ENCODE measurements around the gene LRRC74B.

Gene LRRC74B

DNA sequence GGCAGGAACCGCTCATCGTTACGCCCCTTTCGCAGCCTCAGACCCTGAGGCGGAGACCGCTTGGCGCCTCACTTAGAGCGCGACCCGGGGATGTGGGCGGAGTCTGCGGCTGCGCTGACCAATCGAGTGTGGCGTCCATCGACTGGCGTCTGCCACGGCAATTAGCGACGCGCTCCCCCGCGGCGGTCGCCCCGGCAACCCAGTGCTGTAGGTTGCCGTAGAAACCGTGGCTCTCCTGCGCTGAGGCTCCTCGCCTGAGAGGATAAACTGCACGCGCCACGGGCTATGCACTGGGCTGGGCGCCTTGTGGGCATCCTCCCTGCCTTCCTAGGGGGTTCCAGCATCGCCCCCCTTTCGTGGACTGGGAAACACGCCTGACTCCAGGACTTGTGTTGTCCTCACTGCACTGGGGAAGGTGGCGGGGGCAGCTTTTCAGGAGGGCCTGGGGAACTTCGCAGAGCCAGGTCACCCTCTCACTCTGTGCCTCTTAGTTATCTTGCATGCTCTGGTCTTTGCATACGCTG, 31.5 kb upstream of the LRRC74B start:
- DNase-seq (ENCODE audit: low spot score), result peak; percentile 79

DNA sequence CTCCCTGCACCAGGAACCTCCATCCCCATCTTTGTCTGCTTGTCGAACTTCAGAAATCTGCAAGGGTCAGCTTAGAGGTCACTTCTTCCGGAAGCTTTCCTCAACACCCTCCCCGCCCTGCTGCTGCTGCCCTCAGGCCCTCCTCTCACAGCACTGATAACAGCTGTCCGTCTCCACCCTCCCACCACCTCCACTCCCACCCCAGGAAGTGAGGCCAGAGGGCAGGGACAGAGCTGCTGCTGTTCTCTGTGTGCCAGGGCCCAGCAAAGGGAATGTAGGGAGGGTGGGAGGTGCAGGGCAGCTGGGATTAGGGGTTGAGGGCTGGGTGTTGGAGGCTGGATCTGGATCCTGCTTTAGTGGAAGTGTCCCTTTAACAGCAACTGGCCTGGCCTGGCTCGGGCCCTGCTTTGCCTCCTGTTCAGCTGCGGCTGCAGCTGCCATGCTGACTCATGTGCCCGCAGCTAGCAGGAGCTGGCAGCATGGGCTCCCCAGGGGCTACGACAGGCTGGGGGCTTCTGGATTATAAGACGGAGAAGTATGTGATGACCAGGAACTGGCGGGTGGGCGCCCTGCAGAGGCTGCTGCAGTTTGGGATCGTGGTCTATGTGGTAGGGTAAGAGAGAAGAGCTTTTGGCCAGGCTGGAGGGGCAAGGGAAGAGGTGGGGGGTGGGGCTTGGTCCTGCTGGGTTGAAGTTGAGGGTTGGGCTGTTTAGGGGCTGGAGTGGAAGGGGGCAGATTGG, 30.9 kb upstream of the LRRC74B start, which contains the start of gene P2RX6:
TSS of gene P2RX6 (plus strand) at position 440 of the 740 bp plus-strand sequence. CDS start at position 450, 10 bp downstream.
- peak; percentile 22 for DNase-seq (ENCODE audit: low spot score)

DNA sequence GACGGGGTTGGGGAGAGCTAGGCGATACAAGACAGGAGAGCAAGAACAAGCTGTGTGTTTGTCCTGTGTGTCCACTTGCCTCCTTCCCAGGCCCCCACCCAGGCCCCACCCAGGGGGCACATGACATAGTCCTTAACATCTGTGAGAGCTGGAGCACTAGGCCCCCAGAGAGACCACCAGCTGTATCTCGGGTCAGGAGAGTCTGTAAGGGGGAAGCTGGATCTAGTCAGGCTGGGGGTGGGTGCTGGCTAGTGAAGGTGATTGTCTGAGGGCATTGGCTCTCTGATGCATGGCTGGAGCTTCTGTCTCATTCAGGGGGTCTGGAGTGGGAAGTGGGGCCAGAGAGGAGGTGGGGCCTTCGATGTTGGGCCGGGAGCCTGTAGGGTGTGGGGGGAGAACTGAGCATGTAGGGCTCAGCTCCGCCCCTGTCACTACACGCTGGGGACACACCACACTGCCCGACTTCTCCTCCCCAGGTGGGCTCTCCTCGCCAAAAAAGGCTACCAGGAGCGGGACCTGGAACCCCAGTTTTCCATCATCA, 30.2 kb upstream of the LRRC74B start:
- no peak for DNase-seq (ENCODE audit: low spot score)

DNA sequence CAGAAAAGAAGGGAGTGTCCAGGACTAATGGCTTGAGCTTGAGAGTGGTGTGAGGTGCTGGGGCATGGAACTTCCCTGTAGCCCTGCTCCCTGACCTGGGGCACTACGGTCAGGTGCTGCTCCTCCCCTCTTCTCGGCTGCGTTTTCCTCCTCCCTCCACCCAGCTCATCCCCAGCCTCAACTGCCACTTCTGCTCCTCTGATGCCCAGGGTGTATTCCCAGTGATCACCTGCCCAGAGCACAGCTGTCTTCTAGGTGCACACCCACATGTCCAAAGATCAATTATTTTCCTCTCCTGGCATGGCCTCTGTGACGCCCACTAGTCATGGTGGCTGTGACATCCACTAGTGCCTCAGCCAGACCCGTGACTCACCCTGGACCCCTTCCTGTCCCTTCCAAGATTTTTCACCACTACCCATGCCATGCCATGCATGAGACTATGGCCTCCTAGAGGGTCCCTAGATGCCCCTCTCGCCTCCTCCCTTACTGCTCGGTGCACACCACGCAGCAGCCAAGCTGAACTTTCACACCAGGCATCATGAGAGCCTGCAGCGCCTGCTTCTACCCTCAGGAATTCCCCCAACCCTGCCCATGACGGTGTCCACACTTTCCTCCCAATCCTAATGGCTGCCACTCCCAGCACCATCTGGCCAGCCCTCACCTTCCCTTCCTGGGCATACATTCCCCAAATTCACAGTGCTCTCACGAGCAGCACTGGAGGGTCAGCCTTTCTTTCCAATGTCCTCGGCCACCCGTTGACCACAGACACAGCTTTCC, 28.9 kb upstream of the LRRC74B start:
- DNase-seq (ENCODE audit: low spot score), result no peak

DNA sequence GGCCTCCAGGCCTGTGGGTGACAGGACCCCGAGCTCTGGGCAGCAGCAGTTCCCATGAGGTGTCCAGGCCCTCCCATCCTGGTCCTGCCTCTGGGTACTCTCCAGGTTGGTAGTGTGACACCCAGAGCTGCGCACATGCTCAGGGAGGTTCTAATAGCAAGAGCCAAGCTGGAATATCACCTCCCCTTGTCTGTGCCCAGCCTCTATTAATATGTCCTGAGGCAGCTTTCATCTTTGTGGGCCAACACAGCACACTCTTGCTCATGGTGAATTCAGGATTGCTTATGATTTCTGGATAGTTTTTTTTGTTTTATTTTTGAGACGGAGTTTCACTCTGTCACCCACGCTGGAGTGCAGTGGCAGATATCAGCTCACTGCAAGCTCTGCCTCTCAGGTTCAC, 27.4 kb upstream of the LRRC74B start:
- DNase-seq (ENCODE audit: low spot score), result no peak

DNA sequence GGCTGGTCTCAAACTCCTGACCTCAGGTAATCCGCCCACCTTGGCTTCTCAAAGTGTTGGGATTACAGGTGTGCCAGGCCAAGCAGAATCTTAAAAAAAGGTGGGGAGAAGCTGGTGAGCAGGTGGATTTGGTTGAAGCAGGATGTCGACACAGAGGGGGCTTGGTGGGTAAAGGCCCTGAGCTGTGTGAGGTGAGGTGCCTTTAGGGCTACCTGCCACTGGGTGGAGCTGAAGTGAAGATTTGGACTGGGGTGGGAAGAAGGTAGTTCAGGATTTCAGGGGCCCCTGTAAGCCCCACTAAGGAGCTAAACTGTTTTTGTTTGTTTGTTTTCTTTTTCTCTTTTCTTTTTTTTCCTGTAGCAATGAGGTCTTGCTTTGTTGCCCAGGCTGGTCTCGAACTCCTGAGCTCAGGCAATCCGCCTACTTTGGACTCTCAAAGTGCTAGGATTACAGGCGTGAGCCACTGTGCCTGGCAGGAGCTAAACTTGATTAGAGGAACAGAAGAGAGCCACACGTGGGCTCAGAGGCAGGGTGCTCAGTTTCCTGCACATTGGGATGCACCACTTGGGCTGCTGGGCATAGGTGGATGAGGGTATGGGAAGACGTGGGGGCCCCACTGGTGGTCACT, 24.8 kb upstream of the LRRC74B start:
- no peak for DNase-seq (ENCODE audit: low spot score)

DNA sequence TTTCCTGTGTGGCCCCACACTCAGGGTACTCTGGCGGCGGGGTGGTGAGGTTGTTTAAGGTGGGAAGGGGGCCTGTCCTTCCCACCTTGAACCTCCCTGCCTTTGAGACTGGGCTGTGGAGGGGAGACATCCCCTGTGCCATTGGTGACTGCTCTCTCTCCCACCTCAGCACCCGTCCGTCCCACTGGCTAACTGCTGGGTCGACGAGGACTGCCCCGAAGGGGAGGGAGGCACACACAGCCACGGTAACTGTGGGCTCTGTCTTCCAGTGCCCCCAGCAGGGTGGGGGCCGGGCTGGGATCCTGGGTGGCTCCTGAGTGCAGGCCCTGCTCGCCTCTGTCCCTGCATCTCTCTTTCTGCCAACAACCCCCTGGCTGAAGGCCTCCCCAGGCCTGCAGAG, 23.2 kb upstream of the LRRC74B start:
- DNase-seq (ENCODE audit: low spot score), result no peak

DNA sequence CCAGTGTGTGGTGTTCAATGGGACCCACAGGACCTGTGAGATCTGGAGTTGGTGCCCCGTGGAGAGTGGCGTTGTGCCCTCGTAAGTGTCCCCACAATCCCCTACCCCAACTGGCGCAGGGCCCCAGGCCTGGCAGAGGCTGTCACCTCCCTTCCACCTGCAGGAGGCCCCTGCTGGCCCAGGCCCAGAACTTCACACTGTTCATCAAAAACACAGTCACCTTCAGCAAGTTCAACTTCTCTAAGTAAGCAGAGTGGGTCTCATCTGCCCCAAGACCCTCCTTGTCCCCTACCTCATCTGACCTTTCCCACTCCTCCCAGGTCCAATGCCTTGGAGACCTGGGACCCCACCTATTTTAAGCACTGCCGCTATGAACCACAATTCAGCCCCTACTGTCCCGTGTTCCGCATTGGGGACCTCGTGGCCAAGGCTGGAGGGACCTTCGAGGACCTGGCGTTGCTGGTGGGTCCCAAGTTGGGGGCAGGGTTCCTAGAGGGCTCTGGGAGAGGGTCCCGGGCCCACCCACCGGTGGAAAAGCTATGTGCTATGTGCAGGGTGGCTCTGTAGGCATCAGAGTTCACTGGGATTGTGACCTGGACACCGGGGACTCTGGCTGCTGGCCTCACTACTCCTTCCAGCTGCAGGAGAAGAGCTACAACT, 22.7 kb upstream of the LRRC74B start:
- DNase-seq (ENCODE audit: low spot score), result no peak

DNA sequence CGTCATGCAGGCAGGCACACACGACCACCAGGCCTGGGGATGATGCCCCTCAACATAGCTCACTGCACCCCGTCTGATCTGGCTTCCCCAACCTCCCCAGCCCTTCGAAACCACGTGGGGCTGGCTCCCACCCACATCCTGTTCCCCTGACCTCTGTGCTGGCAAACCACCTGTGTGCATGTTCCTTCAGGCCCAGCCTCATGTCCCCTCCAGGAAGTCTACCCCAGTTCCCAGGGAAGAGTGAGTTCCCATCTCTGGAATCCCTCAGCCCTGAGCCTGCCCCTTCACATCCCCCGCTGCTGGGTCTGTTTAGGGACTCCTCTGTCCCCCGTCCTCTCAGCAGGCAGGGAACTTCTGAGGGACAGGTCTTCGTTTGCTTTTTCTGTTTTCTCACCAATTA, 20.5 kb upstream of the LRRC74B start:
- no peak for DNase-seq (ENCODE audit: low spot score)

DNA sequence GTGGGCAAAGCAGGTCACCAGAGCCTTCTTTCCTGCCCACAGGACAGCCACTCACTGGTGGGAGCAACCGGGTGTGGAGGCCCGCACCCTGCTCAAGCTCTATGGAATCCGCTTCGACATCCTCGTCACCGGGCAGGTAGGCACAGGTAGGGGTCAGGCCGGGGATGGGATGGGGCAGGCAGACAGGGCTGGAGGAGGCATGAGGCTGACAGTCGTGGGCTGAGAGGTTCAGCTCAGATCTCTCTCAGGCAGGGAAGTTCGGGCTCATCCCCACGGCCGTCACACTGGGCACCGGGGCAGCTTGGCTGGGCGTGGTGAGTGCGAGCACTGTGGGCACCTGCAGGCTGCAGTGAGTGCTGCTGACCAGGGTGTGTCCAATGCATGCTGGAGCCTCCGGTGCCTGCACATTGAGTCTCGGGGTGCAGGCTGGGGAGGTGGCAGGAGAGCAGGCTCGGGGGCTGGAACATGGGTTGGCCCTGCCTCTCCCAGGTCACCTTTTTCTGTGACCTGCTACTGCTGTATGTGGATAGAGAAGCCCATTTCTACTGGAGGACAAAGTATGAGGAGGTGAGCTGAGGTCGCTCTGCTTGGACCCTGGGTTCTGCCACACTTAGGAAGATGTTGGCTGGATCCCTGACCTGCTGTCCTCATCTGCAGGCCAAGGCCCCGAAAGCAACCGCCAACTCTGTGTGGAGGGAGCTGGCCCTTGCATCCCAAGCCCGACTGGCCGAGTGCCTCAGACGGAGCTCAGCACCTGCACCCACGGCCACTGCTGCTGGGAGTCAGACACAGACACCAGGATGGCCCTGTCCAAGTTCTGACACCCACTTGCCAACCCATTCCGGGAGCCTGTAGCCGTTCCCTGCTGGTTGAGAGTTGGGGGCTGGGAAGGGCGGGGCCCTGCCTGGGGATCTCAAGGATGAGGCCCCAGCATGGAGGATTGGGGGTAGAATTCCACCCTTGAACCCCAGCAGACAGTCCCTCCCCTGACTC, 19.7 kb upstream of the LRRC74B start:
- DNase-seq (ENCODE audit: low spot score), result no peak

DNA sequence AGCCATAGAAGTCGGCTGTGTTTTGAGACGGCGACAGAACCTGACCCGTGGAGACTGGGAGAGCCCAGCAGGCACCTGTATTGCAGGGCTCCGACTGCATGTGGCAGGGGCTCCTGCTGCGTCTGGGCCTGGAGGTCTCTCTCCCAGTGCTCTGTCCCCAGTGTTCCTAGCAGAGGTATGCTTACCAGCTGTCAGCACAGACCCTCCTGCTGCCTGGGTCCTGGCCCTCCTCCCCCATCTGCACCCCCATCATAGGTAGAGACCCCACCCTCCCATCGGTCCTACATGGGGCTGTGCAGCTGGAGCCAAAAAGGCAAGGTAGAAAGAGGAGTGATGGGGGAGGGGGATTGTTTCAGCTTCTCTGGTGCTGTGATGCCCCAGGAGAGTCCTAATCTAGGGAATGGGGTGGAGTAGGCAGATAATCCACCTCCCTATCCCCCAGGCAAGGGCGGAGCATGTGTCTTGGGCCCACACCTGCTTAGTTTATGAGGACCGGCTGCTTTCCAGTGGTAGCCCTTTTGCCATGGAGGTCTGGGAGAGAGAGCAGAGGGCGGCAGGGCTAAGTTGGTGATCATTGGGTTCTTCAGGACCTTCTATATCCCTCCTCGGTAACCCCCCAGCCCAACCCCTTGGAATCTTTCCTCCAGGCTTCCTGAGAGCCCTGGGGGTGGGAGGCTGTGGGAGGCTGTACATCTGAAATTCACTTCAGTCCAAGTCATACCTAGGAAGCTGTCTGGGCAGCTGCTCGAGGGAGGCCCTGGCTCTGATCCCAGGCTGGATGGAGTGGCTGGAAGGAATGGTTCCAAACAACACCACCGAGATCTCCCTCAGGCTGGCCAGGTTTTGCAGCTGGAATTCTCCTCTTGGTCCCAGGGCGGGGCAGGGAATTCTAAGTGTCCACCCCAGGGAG, 18.7 kb upstream of the LRRC74B start:
- DNase-seq (ENCODE audit: low spot score), result no peak

DNA sequence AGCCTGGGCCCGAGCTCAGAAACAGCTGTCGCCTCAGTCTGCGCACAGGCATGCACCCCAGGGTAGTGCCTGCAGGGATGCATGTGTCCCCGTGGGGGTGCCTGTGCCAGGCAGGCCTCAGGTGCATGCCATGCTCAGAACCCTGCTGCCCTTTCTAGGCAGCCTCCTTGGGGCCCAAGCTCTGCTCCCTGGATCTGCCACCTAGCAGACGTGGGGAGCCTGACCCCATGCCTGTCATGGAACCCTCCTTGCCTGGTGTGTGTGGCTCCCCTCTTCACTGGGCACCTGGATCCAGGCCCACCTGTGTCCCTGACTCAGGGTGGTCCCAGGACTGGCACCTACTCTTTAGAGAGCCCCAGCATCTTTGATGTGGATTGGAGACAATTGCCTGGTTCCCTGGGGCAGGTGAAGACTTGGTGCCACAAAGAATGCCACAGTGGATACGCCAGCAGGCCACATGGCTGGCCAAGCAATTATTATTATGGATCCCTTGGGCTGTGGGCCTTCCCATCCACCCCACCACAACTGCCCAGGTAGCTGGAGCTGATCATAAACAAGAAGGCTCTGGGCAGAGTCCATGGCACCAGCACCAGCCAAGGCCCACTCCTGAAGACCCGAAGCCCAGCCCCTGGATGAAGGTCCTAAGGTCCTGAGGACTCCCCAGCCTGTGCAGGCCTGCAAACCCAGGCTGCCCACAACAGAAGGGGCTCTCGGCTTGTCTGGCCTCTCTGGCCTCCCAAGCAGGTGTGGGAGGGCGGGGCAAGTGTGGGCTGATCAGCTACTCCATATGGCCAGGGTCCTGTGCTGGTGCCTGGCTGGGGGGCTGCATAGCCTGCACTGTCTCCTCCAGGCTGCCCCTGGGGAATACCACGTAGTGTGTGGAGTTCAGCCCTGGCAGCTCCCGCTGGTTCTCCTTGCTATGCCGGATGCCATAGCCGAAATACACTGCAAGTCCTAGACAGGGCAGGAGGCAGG, 17.2 kb upstream of the LRRC74B start:
- DNase-seq (ENCODE audit: low spot score), result no peak

DNA sequence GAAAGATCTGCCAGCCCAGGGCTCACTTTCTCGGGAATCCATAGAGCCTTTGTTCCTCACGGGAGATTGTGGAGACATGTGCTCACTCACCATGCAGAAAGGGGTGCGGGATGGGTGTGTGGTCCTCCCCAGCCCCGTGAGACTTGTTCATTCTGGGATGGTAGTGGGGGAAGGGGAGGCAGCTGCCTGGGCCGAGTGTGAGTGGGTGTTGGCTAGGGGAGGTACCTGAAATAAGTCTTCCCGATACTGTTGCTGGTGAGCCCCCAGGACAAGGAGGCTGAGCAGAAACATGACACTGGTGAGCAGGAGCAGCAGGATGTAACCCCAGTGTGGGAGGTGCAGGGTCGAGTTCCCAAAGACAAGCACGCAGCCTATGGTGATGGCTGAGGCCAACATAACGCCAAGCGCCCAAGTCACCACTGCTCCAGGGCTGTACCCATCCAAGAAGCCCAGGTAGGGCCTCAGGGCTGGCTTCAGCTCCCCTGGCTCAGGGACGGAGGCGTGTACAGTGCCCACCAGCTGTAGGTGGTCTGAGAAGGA, 16.2 kb upstream of the LRRC74B start:
- DNase-seq (ENCODE audit: low spot score), result no peak

DNA sequence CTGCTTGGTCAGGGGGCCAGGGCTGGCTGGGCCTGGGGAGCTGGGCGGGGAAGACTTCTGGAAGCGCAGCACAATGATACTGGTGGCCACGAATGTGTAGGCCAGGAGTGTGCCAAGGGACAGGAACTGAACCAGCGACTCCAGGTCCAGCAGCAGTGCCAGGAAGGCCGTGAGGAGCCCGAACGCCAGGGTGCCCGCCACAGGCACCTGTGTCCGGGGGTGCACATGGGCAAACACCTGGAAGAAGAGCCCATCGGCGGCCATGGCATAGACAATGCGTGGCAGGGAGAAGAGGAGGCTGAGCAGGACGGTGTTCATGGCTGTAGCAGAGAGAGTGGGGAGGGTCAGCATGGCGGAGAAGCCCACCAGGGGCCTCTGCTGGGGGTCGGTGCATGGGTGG, 15.7 kb upstream of the LRRC74B start:
- DNase-seq (ENCODE audit: low spot score), result no peak

DNA sequence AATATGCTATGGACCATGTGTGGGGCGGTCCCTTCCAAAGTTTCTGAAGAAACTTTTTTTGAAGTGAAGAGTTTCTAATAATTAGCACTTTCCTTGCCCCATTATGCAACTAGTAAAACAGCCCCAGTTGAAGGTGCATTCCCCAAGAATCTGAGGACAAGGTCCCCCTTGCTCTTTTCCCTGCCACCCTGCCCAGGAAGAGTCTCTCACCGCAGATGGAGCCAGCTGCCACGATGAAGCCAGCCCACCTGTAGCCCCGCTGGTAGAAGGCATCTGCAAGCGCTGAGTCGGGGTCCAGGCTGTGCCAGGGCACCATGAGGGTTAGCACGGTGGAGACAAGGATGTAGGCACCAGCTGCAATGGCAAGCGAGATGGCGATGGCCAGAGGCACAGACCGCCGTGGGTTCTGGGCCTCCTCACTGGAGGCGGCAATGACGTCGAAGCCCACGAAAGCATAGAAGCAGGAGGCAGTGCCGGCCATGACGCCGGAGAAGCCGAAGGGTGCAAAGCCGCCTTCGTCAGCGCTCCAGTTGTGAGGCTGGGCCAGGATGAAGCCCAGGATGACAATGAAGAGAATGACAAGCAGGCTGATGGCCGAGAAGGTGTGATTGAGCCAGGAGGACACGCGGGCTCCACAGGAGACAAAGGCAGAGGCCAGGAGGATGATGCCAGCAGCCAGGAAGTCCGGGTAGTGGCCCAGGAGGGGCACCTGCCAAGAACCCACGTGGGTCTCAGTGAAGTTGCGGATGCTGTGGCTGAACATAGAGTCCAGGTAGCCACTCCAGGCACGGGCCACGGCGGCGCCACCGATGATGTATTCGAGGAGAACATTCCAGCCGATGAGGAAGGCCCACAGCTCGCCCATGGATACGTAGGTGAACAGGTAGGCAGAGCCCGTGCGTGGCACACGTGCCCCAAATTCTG, 14.9 kb upstream of the LRRC74B start:
- no peak for DNase-seq (ENCODE audit: low spot score)

DNA sequence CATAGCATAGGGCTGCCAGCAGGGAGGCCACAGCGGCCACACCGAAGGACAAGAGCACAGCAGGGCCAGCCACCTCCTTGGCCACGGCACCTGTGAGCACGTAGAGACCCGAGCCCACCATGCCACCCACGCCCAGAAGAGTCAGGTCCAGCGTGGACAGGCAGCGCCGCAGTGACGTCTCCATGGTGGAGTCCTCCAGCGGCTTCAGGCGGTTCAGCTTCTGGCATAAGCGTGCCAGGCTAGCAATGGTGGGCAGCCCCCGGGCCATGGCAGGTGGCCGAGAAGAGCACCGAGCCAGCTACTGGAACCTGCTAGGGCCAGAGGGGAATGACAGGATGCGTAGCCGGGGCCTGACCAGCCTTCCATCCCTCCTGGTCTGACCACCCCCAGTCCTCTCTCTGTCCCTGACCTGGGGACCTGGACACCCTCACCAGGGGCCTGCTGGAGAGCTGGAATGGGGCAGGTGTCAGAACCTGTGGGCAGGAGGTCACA, 14.2 kb upstream of the LRRC74B start:
- DNase-seq (ENCODE audit: low spot score), result no peak
